ENCODE measurements around the gene TJAP1. TPM values are rescaled to one million over a fixed set of nuclear protein-coding genes. Genes with fewer than 3 reads are reported as not detected.

The TJAP1 gene
- total RNA-seq, 6 experiments from 2014 or later: 9.2 to 16.0 (median 12.9) TPM

- Histone ChIP-seq H3K27me3 (no peaks in the 10 kb centered on the region), H3K27ac (no peak overlapping the region), H3K9me3 (no peaks in the 10 kb centered on the region), H3K36me3 (peaks cover 0 to 47% (median 6%) of the 10 kb centered on the region in 4 donors), H3K4me3 (no peak overlapping the region), H3K4me1 (no peaks in the 10 kb centered on the region)
- no peak for TF ChIP-seq POLR2A (IDR thresholded peaks at IDR 0.05)
- no peak for TF ChIP-seq CTCF (IDR thresholded peaks at IDR 0.05)
- ATAC-seq (no peak), DNase-seq (no peak)
- intact Hi-C loops (cut with DNase I): no loop called here
- 92% methylated on average over 4 of the region's 8 CpGs for WGBS (ENCODE audit: insufficient coverage, low coverage, low lambda C conversion rate, missing lambda C conversion rate)
Observed at GRCh38 chr6:43444582-43444981, 32.8 kb upstream of the TJAP1 start.

DNA sequence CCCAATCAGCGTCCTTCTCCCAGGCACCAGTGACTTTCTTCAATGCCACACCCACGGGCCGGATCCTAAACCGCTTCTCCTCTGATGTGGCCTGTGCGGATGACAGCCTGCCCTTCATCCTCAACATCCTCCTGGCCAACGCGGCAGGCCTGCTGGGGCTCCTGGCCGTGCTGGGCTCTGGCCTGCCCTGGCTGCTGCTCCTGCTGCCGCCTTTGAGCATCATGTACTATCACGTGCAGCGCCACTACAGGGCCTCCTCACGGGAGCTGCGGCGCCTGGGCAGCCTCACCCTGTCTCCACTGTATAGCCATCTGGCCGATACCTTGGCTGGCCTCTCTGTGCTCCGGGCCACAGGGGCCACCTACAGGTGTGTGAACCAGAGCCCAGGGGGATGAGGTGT is 31.8 kb upstream of the TJAP1 start:
- no peak overlapping the region for H3K4me3 ChIP-seq
- H3K9me3 ChIP-seq: no peaks in the 10 kb centered on the region
- TF ChIP-seq CTCF (IDR thresholded peaks at IDR 0.05): no peak
- no peak for TF ChIP-seq POLR2A (IDR thresholded peaks at IDR 0.05)
- peaks cover 0 to 51% (median 7%) of the 10 kb centered on the region in 4 donors for H3K36me3 ChIP-seq
- peak in 1 of 4 donors; percentile 10 for ATAC-seq
- no peaks in the 10 kb centered on the region for H3K4me1 ChIP-seq
- intact Hi-C loops (cut with DNase I): no loop called here
- no peak overlapping the region for H3K27ac ChIP-seq
- 85% methylated on average over 4 of the region's 16 CpGs for WGBS (ENCODE audit: insufficient coverage, low coverage, low lambda C conversion rate, missing lambda C conversion rate)
- no peak for DNase-seq
- no peaks in the 10 kb centered on the region for H3K27me3 ChIP-seq

DNA sequence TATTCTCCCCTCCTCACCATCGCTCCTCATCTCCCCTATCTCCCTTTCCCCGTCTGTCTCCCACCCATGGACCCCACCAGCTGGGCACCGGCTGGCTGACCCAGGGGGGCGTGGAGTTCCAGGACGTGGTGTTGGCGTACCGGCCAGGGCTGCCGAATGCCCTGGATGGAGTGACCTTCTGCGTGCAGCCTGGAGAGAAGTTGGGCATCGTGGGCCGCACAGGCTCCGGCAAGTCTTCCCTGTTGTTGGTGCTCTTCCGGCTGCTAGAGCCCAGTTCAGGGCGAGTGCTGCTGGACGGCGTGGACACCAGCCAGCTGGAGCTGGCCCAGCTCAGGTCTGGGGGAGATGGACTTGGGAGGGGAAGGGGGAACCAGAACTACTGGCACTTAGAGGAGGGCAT is 29.8 kb upstream of the TJAP1 start:
- Histone ChIP-seq H3K27me3 (no peaks in the 10 kb centered on the region), H3K4me3 (no peak overlapping the region), H3K9me3 (no peaks in the 10 kb centered on the region), H3K4me1 (no peaks in the 10 kb centered on the region), H3K36me3 (peaks cover 0 to 39% (median 4%) of the 10 kb centered on the region in 4 donors), H3K27ac (no peak overlapping the region)
- ATAC-seq: no peak
- DNase-seq: no peak
- WGBS (ENCODE audit: insufficient coverage, low coverage, low lambda C conversion rate, missing lambda C conversion rate): 97% methylated on average over 8 of the region's 16 CpGs
- intact Hi-C loops (cut with DNase I): no loop called here
- TF ChIP-seq CTCF (IDR thresholded peaks at IDR 0.05) (no peak), POLR2A (IDR thresholded peaks at IDR 0.05) (no peak)

DNA sequence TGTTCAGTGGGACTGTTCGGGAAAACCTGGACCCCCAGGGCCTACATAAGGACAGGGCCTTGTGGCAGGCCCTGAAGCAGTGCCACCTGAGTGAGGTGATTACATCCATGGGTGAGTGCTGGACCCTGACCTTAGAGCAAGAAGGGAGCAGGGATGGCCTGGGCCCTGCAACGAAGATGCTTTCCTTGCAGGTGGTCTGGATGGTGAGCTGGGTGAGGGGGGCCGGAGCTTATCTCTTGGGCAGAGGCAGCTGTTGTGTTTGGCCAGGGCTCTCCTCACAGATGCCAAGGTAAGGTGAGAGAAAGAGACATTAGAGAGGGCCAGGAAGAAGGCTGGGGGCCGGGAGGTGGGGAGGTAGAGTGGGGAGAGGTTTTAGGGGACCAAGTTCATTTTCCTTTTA is 28.5 kb upstream of the TJAP1 start:
- 96% methylated on average over 3 of the region's 4 CpGs for WGBS (ENCODE audit: insufficient coverage, low coverage, low lambda C conversion rate, missing lambda C conversion rate)
- Histone ChIP-seq H3K36me3 (peaks cover 0 to 27% (median 4%) of the 10 kb centered on the region in 4 donors), H3K4me1 (no peaks in the 10 kb centered on the region), H3K27me3 (no peaks in the 10 kb centered on the region), H3K9me3 (no peaks in the 10 kb centered on the region), H3K27ac (no peak overlapping the region), H3K4me3 (no peak overlapping the region)
- DNase-seq (no peak), ATAC-seq (no peak)
- intact Hi-C loops (cut with DNase I): no loop called here
- no peak for TF ChIP-seq POLR2A (IDR thresholded peaks at IDR 0.05)
- TF ChIP-seq CTCF (IDR thresholded peaks at IDR 0.05): no peak

GRCh38 chr6:43450699-43451131 is 26.7 kb upstream of the TJAP1 start:
- WGBS (ENCODE audit: insufficient coverage, low coverage, low lambda C conversion rate, missing lambda C conversion rate): 96% methylated on average over 9 of the region's 13 CpGs
- Histone ChIP-seq H3K9me3 (no peaks in the 10 kb centered on the region), H3K27me3 (no peaks in the 10 kb centered on the region), H3K4me3 (no peak overlapping the region), H3K36me3 (peaks cover 0 to 25% (median 4%) of the 10 kb centered on the region in 4 donors), H3K4me1 (peaks cover 0 to 11% (median 0%) of the 10 kb centered on the region in 4 donors), H3K27ac (no peak overlapping the region)
- no peak for ATAC-seq
- intact Hi-C loops (cut with DNase I): loop anchor here (5.0 kb wide), 1 partner anchor 57 kb away; no protein-coding TSS in a partner anchor
- TF ChIP-seq POLR2A (IDR thresholded peaks at IDR 0.05) (no peak), CTCF (IDR thresholded peaks at IDR 0.05) (no peak)
- DNase-seq: no peak
